Heart left ventricle (tissue), 13 donors: ENCODE results near the gene P2RX2.

ENCODE experiments used
- CTCF ChIP-seq, 12 donors: fragments of 200-600 bp; sonication (generic) in 4 of 12; IDR thresholded peaks; one replicate each; pipeline versions ENCODE4 v1.5.0 to v1.8.0; 2018 to 2022; ENCODE audit warnings: antibody characterized with exemption in 12 of 12, mild to moderate bottlenecking in 5 of 12
- POLR2A ChIP-seq, 2 donors: fragments of 450-650 bp; IDR thresholded peaks; one replicate each; pipeline ENCODE4 v1.6.1; 2017; ENCODE audit warnings: antibody characterized with exemption in 2 of 2, mild to moderate bottlenecking in 2 of 2, moderate library complexity in 2 of 2
- donor health status: ischemic (EF 13 %, LVEDD 7.1; RV severe dilation, severe dysfunction).
- donor health status: DM: no; HTN: yes; CAD: no.
- donor health status: DM: no; HTN: no; CAD: no.
- donor health status: ischemic (EF 25% LVEDD 6.9; RV normal size, moderate dysfunction).
- donor health status: ischemic (EF 25% LVEDD 5.7; RV mildly dilated, moderate dysfunction).
- donor health status: ischemic (EF 35%, LVEDD 5.7; RV mildly dilated, moderate dysfunction).
- donor health status: nonischemic (EF 11% LVEDD 7.7; RV severe dilation, severe dysfunction).
- donor health status: DM: yes; HTN: yes; CAD: no.
- donor health status: PGD.
- donor health status: ischemic (EF 29% LVEDD 5.4; RV normal size, mild dysfunction).
- donor health status: nonischemic (EF 23%, LVEDD 6.1; RV moderate dilation, normal function).

DNA sequence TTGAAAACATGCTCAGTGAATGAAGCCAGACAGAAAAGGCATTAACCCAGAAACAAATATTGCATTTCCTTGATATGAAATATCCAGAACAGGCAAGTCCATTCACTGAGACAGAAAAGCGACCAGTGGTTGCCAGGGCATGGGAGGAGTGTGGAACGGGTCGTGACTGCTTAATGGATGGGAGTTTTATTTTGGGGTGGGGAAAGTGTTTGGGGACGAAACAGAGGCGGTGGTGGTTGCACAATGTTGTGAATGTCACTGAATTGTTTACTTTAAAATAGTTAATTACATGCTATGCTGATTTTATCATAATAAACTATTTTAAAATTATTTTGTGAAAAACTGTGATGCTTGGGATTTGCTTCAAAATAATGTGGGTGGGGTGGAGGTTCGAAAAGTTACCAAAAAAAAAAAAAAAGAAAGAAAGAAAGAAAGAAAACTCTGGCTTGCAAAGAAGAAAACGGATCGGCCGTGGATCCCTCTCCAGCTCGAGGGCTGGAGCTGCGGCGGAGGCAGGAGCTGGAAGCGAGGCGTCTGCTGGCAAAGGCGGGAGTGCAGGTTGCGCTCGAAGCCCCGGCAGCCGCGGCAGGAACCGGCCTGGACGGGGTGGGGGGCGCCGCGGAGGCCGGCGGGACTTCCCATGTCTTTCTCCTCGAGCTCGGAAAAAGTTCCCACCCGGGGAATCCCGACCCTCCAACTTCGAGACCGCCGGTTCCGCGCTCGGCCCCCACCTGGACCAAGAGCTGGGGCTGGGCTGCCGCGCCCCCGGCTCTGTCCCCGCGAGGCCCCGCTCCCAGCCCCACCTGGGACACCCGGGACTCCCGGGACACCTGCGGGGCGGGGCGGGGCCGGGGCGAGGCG lies 524 bp upstream of the P2RX2 start:
- TF ChIP-seq CTCF (IDR thresholded peaks at IDR 0.05): no peak
- TF ChIP-seq POLR2A (IDR thresholded peaks at IDR 0.05): no peak
